Mammary epithelial cell (primary cell): ENCODE data around the gene PPME1.

Experiments
- CTCF ChIP-seq, 2 donors: IDR thresholded peaks in 1 of 2; conservative IDR thresholded peaks in 1 of 2; 2 replicates each; pipeline ENCODE4 v1.5.1; 2011 to 2012; ENCODE audit warnings: inconsistent platforms in 2 of 2, low read length in 2 of 2, mild to moderate bottlenecking in 2 of 2, control low read depth in 1 of 2, low read depth in 1 of 2; ENCODE audit not compliant: insufficient read depth in 1 of 2; ENCODE audit errors: extremely low read depth in 1 of 2
- EZH2 ChIP-seq: IDR thresholded peaks from 2 replicates; pipeline ENCODE4 v1.6.1; 2012; ENCODE audit warnings: low read length, inconsistent platforms, borderline replicate concordance

DNA sequence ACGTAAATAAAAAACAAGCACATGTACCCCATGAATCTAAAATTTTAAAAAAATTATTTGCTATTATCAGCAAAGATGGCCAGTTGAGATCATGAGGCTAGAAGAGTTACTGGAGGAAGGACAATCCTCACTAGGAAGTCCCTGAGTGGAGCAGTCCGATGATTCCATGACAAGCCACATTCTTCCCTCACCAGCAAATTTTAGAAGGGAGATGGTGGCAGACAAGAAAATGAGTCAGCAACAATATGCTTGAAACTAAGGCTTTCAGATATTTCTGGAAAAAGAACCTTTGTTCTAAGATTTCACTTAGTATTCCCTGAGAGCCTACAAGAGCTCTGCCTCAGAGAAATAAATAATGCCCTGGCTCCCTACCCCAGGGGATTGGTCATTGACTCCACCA is 105.5 kb downstream of the PPME1 start:
- TF ChIP-seq CTCF (conservative IDR thresholded peaks at IDR 0.05 in 1 of 2, IDR thresholded peaks at IDR 0.05 in 1 of 2; ENCODE audit: extremely low read depth in 1 of 2, insufficient read depth in 1 of 2, low read depth in 1 of 2, low read length in 2 of 2) (no peak), EZH2 (no peak)
